Natural killer cell (primary cell): ENCODE results near the gene PTGIS. TPM values are rescaled to one million over a fixed set of nuclear protein-coding genes. Genes with fewer than 3 reads are reported as not detected.

Source experiments
- ATAC-seq, 3 donors: fragments of 150-1000 bp in 2 of 3; fragments of 200-7000 bp in 1 of 3; cut with Tn5 transposase; 1 replicate in 1 of 3; 2 replicates in 2 of 3; pipeline ENCODE4 v1.10.0; 2021; ENCODE audit warnings: mild to moderate bottlenecking in 2 of 3, moderate library complexity in 2 of 3
- DNase-seq, 2 donors: peaks; one replicate each; pipeline versions ENCODE4 v3.0.0 to v3.0.0-alpha.2; 2013 to 2021; ENCODE audit warnings: mixed read lengths in 1 of 2
- H3K27ac ChIP-seq: one replicate; pipeline ENCODE4 v1.5.1; 2013; ENCODE audit warnings: mild to moderate bottlenecking, low read length
- H3K27me3 ChIP-seq: one replicate; pipeline ENCODE4 v1.6.1; 2013; ENCODE audit warnings: low read length; ENCODE audit not compliant: control insufficient read depth, insufficient read depth
- H3K36me3 ChIP-seq: one replicate; pipeline ENCODE4 v1.6.1; 2013; ENCODE audit warnings: low read length; ENCODE audit not compliant: control insufficient read depth, insufficient read depth
- H3K4me1 ChIP-seq: one replicate; pipeline ENCODE4 v1.6.1; 2013; ENCODE audit warnings: low read length; ENCODE audit not compliant: control insufficient read depth, insufficient read depth
- H3K4me3 ChIP-seq: one replicate; pipeline ENCODE4 v1.5.1; 2013; ENCODE audit warnings: low read length
- H3K9me3 ChIP-seq: one replicate; pipeline ENCODE4 v1.6.1; 2013; ENCODE audit warnings: low read length; ENCODE audit not compliant: control insufficient read depth, insufficient read depth
- H3K27ac Mint-ChIP-seq, 2 donors: one replicate each; pipeline ENCODE4 v1.8.0; 2022; ENCODE audit warnings: mild to moderate bottlenecking in 2 of 2, mixed read lengths in 2 of 2, moderate library complexity in 1 of 2
- H3K27me3 Mint-ChIP-seq, 2 donors: one replicate each; pipeline ENCODE4 v1.8.0; 2022; ENCODE audit warnings: low read depth in 2 of 2, mixed read lengths in 2 of 2
- H3K36me3 Mint-ChIP-seq: one replicate; pipeline ENCODE4 v1.8.0; 2022; ENCODE audit warnings: mixed read lengths
- H3K4me1 Mint-ChIP-seq, 2 donors: one replicate each; pipeline ENCODE4 v1.8.0; 2022; ENCODE audit warnings: mixed read lengths in 2 of 2
- H3K4me3 Mint-ChIP-seq: one replicate; pipeline ENCODE4 v1.8.0; 2022; ENCODE audit warnings: mild to moderate bottlenecking, moderate library complexity, mixed read lengths
- H3K9me3 Mint-ChIP-seq, 2 donors: one replicate each; pipeline ENCODE4 v1.8.0; 2022; ENCODE audit warnings: mixed read lengths in 2 of 2
- CTCF ChIP-seq: fragments of 200-600 bp; IDR thresholded peaks from one replicate; pipeline ENCODE4 v1.8.0; 2022; ENCODE audit warnings: antibody characterized with exemption
- WGBS: methylation state at CpG from one replicate; pipeline ENCODE4 v1.1.7; 2013; ENCODE audit warnings: missing lambda C conversion rate; ENCODE audit not compliant: insufficient coverage; 5-methylcytosine and 5-hydroxymethylcytosine counted together
- intact Hi-C: fragments of 100-400 bp; cut with micrococcal nuclease; formaldehyde crosslinking; loops from one replicate; pipeline ENCODE4 v1.14.2; 2022
- total RNA-seq, 4 donors: library from RNA; stranded (reverse); fragments of 120-200 nt in 1 of 4; gene quantifications; one replicate each; pipeline versions ENCODE4 v1.2.3 to v1.2.4, GENCODE V29; 2013 to 2022

PTGIS gene
- total RNA-seq, 3 donors from 2014 or later (not counting 1 experiment from before 2014, with no cell fraction given) = not detected

GRCh38 chr20:49560186-49560585 is 7.8 kb downstream of the PTGIS start:
- no peak for TF ChIP-seq CTCF
- 75% methylated on average over 7 of the region's 7 CpGs for WGBS
- no peaks in the 10 kb centered on the region for H3K4me1 ChIP-seq
- no peak overlapping the region for H3K4me3 ChIP-seq
- H3K36me3 ChIP-seq = no peaks in the 10 kb centered on the region
- ATAC-seq (no peak), DNase-seq (no peak)
- no peaks in the 10 kb centered on the region for H3K9me3 ChIP-seq
- no peaks in the 10 kb centered on the region for H3K27me3 ChIP-seq
- intact Hi-C loops = no loop called here
- Mint-ChIP-seq H3K27ac (no peak overlapping the region), H3K9me3 (no peaks in the 10 kb centered on the region), H3K36me3 (no peaks in the 10 kb centered on the region), H3K4me1 (no peaks in the 10 kb centered on the region), H3K27me3 (peaks cover 16 to 45% of the 10 kb centered on the region in 2 donors), H3K4me3 (no peak overlapping the region)
- H3K27ac ChIP-seq = no peak overlapping the region

- DNase-seq = no peak
- WGBS = 90% methylated on average over 19 of the region's 19 CpGs
- intact Hi-C loops = no loop called here
- no peaks in the 10 kb centered on the region for H3K9me3 Mint-ChIP-seq
- no peaks in the 10 kb centered on the region for H3K36me3 Mint-ChIP-seq
- no peaks in the 10 kb centered on the region for H3K9me3 ChIP-seq
- H3K27me3 ChIP-seq = no peaks in the 10 kb centered on the region
- H3K27ac ChIP-seq = no peak overlapping the region
- no peaks in the 10 kb centered on the region for H3K36me3 ChIP-seq
- ATAC-seq = no peak
- TF ChIP-seq CTCF = no peak
- H3K4me3 Mint-ChIP-seq = no peak overlapping the region
- no peaks in the 10 kb centered on the region for H3K4me1 ChIP-seq
- peaks cover 16 to 45% of the 10 kb centered on the region in 2 donors for H3K27me3 Mint-ChIP-seq
- H3K27ac Mint-ChIP-seq = no peak overlapping the region
- H3K4me3 ChIP-seq = no peak overlapping the region
- H3K4me1 Mint-ChIP-seq = no peaks in the 10 kb centered on the region
These were observed 8.4 kb downstream of the PTGIS start for GRCh38 chr20:49559411-49560081.

GRCh38 chr20:49558826-49559225 is 9.1 kb downstream of the PTGIS start:
- no peak overlapping the region for H3K27ac Mint-ChIP-seq
- Histone ChIP-seq H3K4me3 (no peak overlapping the region), H3K27ac (no peak overlapping the region), H3K36me3 (no peaks in the 10 kb centered on the region), H3K27me3 (no peaks in the 10 kb centered on the region), H3K4me1 (no peaks in the 10 kb centered on the region), H3K9me3 (no peaks in the 10 kb centered on the region)
- no peaks in the 10 kb centered on the region for H3K4me1 Mint-ChIP-seq
- intact Hi-C loops = no loop called here
- no peaks in the 10 kb centered on the region for H3K9me3 Mint-ChIP-seq
- H3K27me3 Mint-ChIP-seq = peaks cover 18 to 44% of the 10 kb centered on the region in 2 donors
- H3K4me3 Mint-ChIP-seq = no peak overlapping the region
- no peak for TF ChIP-seq CTCF
- DNase-seq (no peak), ATAC-seq (no peak)
- 62% methylated on average over 7 of the region's 8 CpGs for WGBS
- no peaks in the 10 kb centered on the region for H3K36me3 Mint-ChIP-seq

GRCh38 chr20:49557449-49557848 is 10.5 kb downstream of the PTGIS start:
- ATAC-seq = no peak
- intact Hi-C loops = no loop called here
- no peaks in the 10 kb centered on the region for H3K9me3 Mint-ChIP-seq
- no peak for TF ChIP-seq CTCF
- Histone ChIP-seq H3K9me3 (no peaks in the 10 kb centered on the region), H3K36me3 (no peaks in the 10 kb centered on the region), H3K27me3 (no peaks in the 10 kb centered on the region), H3K4me3 (no peak overlapping the region), H3K4me1 (no peaks in the 10 kb centered on the region), H3K27ac (no peak overlapping the region)
- DNase-seq = no peak
- H3K36me3 Mint-ChIP-seq = no peaks in the 10 kb centered on the region
- H3K27ac Mint-ChIP-seq = no peak overlapping the region
- H3K4me3 Mint-ChIP-seq = no peak overlapping the region
- 84% methylated on average over 5 of the region's 5 CpGs for WGBS
- H3K27me3 Mint-ChIP-seq = peaks cover 15 to 41% of the 10 kb centered on the region in 2 donors
- H3K4me1 Mint-ChIP-seq = no peaks in the 10 kb centered on the region
